Stomach smooth muscle (tissue), 2 donors: ENCODE data around the gene DPPA2.

Experiments used
- H3K27ac ChIP-seq: one replicate; pipeline ENCODE4 v1.7.0; 2013; ENCODE audit warnings: mild to moderate bottlenecking, low read length, inconsistent platforms
- H3K27me3 ChIP-seq, 2 donors: one replicate each; pipeline ENCODE4 v1.7.0; 2013; ENCODE audit warnings: low read length in 2 of 2; ENCODE audit not compliant: insufficient read depth in 2 of 2, control insufficient read depth in 1 of 2
- H3K36me3 ChIP-seq, 2 donors: one replicate each; pipeline ENCODE4 v1.7.0; 2013; ENCODE audit warnings: low read length in 2 of 2; ENCODE audit not compliant: control insufficient read depth in 2 of 2, insufficient read depth in 2 of 2
- H3K4me1 ChIP-seq: one replicate; pipeline ENCODE4 v1.7.0; 2013; ENCODE audit warnings: low read length; ENCODE audit not compliant: control insufficient read depth, insufficient read depth
- H3K4me3 ChIP-seq, 2 donors: one replicate each; pipeline ENCODE4 v1.7.0; 2013; ENCODE audit warnings: low read length in 2 of 2
- H3K9ac ChIP-seq, 2 donors: one replicate each; pipeline ENCODE4 v1.7.0; 2013; ENCODE audit warnings: low read length in 2 of 2, mild to moderate bottlenecking in 1 of 2
- H3K9me3 ChIP-seq, 2 donors: one replicate each; pipeline ENCODE4 v1.7.0; 2013; ENCODE audit warnings: low read length in 2 of 2; ENCODE audit not compliant: control insufficient read depth in 2 of 2
- donor health status: healthy.
- donor health status: Pancreatic carcinoma.

DPPA2 gene

DNA sequence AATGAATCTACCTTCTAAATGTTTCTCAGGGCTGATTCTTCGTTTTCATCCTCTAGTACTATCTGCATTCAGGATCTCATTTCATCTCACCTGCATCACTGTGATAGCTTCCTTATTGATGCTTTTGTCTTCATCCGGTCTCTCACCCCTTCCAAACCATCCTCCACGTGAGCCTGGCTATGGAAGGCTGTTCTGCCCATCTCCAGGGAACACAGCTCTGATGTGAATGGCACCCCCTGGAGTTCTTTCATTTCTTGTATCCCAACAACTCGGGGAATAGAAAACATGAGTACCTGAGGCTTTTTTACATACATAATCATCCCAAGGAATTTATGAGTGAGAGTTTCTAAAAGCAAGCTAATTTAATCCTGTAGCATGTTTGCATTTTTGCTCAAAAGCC lies 29.8 kb upstream of the DPPA2 start:
- Histone ChIP-seq H3K27me3 (no peaks in the 10 kb centered on the region), H3K9ac (no peak overlapping the region), H3K27ac (no peak overlapping the region), H3K36me3 (no peaks in the 10 kb centered on the region), H3K4me3 (no peak overlapping the region), H3K9me3 (no peaks in the 10 kb centered on the region), H3K4me1 (no peaks in the 10 kb centered on the region)

DNA sequence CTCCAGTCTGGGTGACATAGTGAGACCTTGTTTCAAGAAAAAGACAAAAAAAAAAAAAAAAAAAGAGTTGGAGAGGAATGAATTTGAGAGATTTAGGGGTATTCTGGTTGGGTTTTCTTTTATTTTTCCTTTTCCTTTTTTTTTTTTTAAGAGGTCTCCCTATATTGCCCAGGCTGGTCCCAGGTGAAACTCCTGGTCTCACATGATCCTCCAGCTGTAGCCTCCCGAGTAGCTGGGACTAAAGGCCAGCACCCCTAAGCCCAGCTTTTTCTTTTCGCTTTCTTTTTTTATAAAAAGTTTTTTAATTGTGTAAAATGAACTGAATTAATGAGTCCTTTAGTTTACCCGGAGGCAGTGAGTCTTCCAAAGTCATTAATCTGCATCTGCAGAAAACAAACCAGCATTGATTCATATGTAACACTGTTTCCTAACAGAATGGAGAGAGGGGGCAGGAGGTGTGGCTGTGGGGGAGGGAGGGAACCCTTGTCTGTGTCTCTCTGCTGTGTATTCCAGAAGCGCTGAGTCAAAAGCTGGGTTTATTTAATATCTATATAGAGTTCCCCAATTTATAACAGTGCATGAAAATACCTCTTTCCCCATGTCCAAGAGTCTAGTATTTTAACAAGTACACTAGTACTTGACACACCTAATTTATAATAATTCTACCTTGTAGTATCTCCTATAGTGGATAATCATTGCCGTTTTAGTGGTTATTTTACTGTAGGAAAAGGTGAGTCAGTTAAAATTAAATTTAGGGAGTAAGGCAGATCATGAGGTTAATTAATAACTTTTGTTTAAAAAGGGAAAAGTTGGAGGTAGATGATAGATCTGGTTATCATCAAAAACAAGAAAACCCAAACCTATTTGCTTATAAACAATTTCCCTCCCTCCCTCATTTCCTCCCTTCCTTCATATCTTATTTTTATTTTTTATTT lies 23.7 kb upstream of the DPPA2 start:
- Histone ChIP-seq H3K9me3 (no peaks in the 10 kb centered on the region), H3K4me3 (no peak overlapping the region), H3K9ac (no peak overlapping the region), H3K27me3 (no peaks in the 10 kb centered on the region), H3K27ac (no peak overlapping the region), H3K36me3 (no peaks in the 10 kb centered on the region), H3K4me1 (no peaks in the 10 kb centered on the region)

DNA sequence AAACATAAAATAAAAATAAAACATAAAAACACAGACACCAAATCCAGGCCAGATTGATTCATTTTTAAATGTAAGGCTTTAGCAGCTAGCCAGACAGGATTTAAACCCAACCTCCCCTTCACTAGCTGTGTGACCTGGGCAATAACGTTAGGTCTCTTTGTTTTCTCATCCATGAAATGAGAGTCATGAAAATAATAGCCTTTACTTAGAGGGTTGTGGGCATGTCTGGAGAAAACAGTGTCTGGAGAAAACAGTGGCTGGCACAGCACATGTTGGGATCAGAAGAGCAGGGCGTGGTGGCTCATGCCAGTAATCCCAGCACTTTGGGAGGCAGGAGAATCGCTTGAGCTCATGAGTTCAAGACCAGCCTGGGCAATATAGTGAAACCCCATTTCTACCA lies 22.9 kb upstream of the DPPA2 start:
- Histone ChIP-seq H3K9ac (no peak overlapping the region), H3K36me3 (no peaks in the 10 kb centered on the region), H3K9me3 (no peaks in the 10 kb centered on the region), H3K27ac (no peak overlapping the region), H3K4me1 (no peaks in the 10 kb centered on the region), H3K27me3 (no peaks in the 10 kb centered on the region), H3K4me3 (no peak overlapping the region)

DNA sequence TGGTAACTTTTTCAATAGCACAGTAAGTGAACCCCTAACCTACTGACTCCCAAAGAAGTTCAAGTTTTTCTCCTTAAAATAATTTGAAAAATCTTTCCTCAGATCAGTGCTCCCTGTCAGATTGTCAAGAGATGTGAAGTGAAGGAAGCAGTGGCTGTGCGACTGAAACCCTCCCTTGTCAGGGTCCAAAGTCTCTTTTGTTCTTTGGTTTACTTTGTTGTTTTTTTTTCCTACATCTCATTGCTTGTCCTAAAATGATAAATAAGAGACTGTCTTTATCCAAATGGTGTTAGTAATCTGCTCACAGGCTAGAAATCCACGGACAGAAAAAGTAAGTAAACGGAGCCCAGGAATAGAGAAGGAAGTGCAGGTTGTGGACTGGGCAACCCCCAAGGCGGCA lies 22.0 kb upstream of the DPPA2 start:
- no peaks in the 10 kb centered on the region for H3K4me1 ChIP-seq
- H3K27me3 ChIP-seq, result no peaks in the 10 kb centered on the region
- H3K9me3 ChIP-seq, result no peaks in the 10 kb centered on the region
- H3K4me3 ChIP-seq, result no peak overlapping the region
- H3K9ac ChIP-seq, result no peak overlapping the region
- no peak overlapping the region for H3K27ac ChIP-seq
- H3K36me3 ChIP-seq, result no peaks in the 10 kb centered on the region

DNA sequence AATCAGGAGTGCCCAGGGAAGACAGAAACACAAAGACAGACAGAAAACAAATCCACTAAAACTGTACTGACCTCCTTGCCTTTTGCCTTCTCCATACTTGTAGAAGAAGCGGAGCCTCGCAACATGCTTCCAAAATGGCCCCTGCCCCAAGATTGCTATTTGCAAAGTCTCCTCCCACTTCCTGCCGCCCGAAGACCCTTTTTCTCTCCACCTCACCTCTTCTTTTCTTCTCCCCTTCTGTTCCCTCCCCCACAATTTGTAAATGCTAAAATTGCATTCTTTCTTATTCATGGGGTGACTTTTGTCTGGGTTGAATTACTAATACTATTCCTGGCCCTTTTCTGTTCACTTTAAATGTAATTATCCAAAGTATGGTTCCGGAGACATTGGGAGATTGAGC lies 21.1 kb upstream of the DPPA2 start, which contains the start of gene DPPA4:
TSS of gene DPPA4 (minus strand) at position 154 of the 400 bp plus-strand sequence. CDS start at position 125, 29 bp downstream.
- Histone ChIP-seq H3K27me3 (no peaks in the 10 kb centered on the region), H3K4me3 (peak within 1 kb of the TSS; percentile 68 to 69)

DNA sequence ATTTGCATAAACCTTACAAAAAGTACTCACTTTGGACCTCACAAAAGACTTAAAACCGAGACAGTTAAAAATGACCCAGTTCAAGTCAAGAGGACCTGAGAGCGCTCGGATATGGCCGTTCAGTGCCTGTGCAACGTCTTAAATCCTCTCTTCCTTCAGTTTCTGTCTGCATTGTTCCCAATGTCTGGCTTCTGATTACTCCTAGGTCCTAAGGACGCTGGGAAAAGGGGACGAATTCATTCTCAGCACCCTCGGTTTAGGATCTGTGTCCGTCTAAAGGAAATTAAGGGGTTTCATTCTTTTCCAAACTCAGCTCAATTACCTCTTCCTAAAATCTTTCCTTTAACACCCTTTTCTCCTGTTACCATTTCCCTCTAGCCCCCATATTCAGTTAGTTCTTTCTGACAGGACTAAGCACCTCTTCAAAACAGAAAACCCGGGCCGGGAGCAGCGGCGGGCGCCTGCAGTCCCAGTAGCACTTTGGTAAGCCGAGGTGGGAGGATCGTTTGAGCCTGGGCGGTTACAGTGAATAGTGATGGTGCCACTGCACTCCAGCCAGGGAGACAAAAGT lies 20.1 kb upstream of the DPPA2 start:
- Histone ChIP-seq H3K36me3 (no peaks in the 10 kb centered on the region), H3K27ac (no peak overlapping the region), H3K9ac (peak overlapping the region; percentile 30 to 58), H3K27me3 (no peaks in the 10 kb centered on the region), H3K9me3 (no peaks in the 10 kb centered on the region), H3K4me1 (no peaks in the 10 kb centered on the region), H3K4me3 (peak overlapping the region; percentile 68 to 69)

More for the DNA sequence above, 21.1 kb upstream of the DPPA2 start, which contains the start of gene DPPA4:
- Histone ChIP-seq H3K27ac (no peak within 1 kb of the TSS), H3K36me3 (no peaks in the 10 kb centered on the region), H3K9me3 (no peaks in the 10 kb centered on the region), H3K4me1 (no peaks in the 10 kb centered on the region), H3K9ac (peak within 1 kb of the TSS; percentile 30 to 58)

DNA sequence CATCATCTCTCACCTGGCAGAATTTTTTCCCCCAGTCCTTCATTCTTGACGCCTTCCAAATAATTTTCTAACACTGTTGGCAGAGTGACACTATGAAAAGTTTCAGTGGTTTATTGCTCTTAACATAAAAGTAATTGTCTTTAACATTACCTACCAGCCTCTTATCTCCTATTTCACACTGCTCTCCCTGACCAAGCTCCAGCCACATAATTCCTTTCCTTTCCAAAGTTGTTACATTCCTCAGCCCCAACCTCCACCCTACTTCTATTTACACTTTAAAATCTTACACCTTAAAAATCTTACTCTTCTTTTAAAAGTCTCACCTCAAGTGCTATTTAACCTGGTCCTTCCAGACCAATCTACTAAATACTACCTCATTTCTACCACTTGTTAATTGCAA lies 18.3 kb upstream of the DPPA2 start:
- no peak overlapping the region for H3K4me3 ChIP-seq
- no peaks in the 10 kb centered on the region for H3K36me3 ChIP-seq
- H3K27ac ChIP-seq, result no peak overlapping the region
- H3K9me3 ChIP-seq, result no peaks in the 10 kb centered on the region
- no peaks in the 10 kb centered on the region for H3K4me1 ChIP-seq
- H3K9ac ChIP-seq, result no peak overlapping the region
- no peaks in the 10 kb centered on the region for H3K27me3 ChIP-seq

DNA sequence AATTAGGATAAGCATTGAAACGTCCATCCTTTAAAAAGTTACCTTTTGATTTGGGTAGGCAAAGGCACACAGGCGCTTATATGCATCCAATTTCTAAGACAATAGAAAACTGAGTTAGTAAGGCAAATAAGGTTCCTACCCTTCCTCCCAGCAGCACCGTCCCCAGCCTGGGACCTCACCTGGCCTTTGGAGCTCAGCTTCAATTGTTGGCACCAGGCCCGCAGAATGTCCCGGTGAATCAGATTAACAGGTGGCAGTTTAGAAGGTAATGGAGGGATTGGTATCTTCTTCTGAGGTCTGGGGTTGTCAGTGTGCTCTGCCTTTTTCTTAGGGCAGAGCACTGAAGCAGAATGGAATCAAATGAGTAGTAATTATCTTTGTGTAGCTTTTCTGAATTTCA lies 15.4 kb upstream of the DPPA2 start:
- Histone ChIP-seq H3K27ac (no peak overlapping the region), H3K4me1 (no peaks in the 10 kb centered on the region), H3K27me3 (no peaks in the 10 kb centered on the region), H3K9ac (no peak overlapping the region), H3K9me3 (no peaks in the 10 kb centered on the region), H3K4me3 (no peak overlapping the region), H3K36me3 (no peaks in the 10 kb centered on the region)

DNA sequence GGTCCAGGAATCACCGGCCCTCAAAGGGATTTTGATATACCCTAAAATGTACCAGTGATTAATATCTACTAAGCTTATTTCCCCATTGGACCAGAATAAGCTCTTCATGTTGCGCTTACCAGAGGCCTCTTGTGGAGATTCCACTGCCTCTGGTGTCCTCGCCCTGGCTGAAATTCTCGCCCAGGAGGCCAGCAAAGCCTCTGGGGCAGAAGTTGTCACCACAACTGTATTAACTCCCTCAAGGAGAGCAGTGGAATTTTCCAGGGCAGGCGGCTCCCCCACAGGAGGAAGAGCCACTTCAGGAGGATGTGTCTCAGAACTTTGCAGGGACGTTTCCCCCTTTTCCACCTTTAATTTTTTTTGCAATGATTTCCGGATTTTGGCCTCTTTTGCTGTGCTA lies 14.1 kb upstream of the DPPA2 start:
- H3K36me3 ChIP-seq, result no peaks in the 10 kb centered on the region
- no peak overlapping the region for H3K9ac ChIP-seq
- no peaks in the 10 kb centered on the region for H3K27me3 ChIP-seq
- H3K4me1 ChIP-seq, result no peaks in the 10 kb centered on the region
- H3K4me3 ChIP-seq, result no peak overlapping the region
- H3K27ac ChIP-seq, result no peak overlapping the region
- H3K9me3 ChIP-seq, result no peaks in the 10 kb centered on the region

DNA sequence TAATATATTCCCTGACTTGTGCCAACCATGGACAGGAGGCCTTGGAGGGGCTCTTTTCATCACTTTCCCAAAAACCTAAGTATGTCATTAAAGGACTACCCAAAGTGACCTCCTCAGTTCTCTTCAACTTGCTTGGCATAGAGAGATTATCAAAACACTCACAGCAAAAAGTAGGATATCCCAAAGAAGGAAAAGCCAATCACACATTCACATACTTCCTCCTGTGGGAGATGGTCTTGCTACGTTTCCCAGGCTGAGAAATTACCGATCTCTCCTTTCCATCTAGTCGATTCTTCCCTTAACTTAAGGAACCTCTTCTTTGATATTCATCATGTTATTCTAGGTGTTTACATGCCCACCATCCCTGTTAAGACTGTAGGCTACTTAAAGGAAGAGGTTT lies 11.9 kb upstream of the DPPA2 start:
- H3K36me3 ChIP-seq, result no peaks in the 10 kb centered on the region
- no peak overlapping the region for H3K9ac ChIP-seq
- no peaks in the 10 kb centered on the region for H3K27me3 ChIP-seq
- no peaks in the 10 kb centered on the region for H3K4me1 ChIP-seq
- H3K9me3 ChIP-seq, result no peaks in the 10 kb centered on the region
- H3K4me3 ChIP-seq, result no peak overlapping the region
- no peak overlapping the region for H3K27ac ChIP-seq

DNA sequence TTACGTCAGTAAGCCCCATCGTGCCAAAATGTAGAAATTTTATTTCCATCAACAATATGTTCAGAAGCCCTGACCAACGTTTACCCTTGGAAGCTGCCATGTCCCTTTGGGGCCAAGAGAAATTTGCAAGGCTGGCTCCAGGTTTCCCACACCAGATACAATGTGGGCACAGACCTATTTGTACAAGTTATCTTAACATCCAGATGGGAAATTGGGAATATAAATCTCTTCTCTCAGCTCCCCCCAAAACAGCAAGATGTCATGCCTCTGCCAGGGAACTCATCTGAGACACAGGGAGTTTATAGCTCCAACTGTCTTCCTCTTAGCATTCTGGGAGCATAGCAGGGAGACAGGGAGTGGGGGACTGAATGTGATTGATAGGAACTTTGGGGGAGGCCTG lies 9.3 kb upstream of the DPPA2 start:
- no peak overlapping the region for H3K9ac ChIP-seq

More for the DNA sequence above, 9.3 kb upstream of the DPPA2 start:
- H3K36me3 ChIP-seq, result no peaks in the 10 kb centered on the region
- no peaks in the 10 kb centered on the region for H3K4me1 ChIP-seq
- no peaks in the 10 kb centered on the region for H3K9me3 ChIP-seq
- no peak overlapping the region for H3K27ac ChIP-seq
- H3K27me3 ChIP-seq, result no peaks in the 10 kb centered on the region
- no peak overlapping the region for H3K4me3 ChIP-seq
